ENCODE results near the gene ZEB1.
"Not testable (repeated sequence)": the region's sequence is repeated elsewhere in the genome, so short reads cannot be mapped to it uniquely, and the experiment has no call there.

The ZEB1 gene

DNA sequence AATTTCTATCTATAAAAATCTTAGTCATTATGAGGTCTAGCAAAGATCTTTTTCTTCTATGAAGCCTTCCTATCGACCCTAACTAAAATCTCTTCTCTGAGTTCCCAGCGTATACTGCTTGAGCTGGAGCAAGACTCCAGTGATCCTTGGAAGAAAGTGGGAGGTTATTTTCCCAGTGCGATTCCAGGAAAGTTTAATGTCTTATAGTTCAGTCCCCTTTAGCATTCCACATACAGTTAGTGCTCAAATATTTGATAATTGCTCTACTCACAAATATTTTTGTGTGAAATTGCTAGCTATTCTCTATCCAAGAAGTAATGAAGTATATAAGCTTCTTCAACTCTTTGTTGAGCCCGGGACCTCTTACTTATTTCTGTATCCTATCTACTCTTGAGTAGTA is 47.7 kb downstream of the ZEB1 start:
- no peak for DNase-seq (ENCODE audit: low read depth, low spot score)

DNA sequence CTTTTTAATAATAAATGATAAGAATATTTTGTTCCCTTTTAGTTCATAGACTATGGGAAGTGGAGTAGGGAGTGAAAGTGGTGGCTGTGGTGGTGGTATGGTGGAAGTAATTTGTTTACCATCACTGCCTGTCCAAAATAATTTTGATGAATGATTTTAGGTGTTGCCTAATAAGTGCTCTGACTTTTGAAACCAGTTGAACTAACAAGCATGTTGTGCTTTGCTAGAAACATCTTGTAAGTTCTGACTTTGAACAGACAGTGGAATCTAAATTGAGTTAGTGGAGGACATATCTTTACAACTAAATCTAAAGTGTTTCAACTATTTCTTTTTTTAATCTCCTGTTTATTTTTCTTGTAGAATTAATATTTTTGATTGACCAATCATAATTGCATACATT is 49.7 kb downstream of the ZEB1 start:
- no peak for DNase-seq (ENCODE audit: low read depth, low spot score)

DNA sequence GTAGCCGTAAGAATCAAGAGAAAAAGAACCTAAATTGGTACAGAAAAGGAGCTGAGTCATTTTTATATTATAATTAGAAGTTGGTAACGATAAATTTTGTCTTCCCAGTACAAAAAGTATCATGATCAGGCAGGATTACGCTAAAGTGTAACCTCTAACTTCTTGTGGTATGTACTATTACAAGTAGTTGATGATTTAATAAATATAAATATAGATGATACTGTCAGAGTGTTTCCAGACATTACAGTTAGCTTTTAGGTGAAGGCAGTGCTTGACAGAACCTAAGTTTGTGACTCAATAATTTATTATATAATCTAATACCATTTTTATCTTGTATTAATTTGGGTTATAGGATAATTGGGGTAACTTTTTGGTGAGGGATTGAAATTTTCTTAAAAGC is 53.4 kb downstream of the ZEB1 start:
- DNase-seq (ENCODE audit: low read depth, low spot score) = no peak

DNA sequence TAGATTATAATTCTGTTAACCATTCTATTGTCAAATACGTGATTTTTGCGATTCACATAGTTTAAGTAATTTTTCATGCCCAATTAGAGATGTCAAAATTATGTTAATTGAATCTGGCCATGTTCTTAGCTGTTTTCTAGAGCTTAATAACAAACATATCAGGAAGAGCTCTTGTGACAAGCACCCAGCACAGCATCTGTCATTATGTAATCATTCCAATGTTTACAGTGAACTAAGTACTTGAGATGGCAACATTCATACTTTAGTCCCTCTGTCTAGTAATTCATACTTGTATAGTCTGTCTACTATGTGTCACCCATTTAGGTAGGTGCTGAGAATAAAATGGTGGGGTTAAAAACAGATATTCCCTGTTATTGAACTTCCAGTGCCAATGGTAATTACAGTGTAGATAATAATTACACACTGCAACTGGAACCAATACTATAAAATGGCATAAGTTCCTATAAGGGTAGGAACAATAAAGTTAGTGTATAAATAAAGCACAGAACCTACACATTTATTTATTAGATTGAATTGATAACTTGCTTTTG is 55.2 kb downstream of the ZEB1 start:
- DNase-seq (ENCODE audit: low read depth, low spot score) = no peak

DNA sequence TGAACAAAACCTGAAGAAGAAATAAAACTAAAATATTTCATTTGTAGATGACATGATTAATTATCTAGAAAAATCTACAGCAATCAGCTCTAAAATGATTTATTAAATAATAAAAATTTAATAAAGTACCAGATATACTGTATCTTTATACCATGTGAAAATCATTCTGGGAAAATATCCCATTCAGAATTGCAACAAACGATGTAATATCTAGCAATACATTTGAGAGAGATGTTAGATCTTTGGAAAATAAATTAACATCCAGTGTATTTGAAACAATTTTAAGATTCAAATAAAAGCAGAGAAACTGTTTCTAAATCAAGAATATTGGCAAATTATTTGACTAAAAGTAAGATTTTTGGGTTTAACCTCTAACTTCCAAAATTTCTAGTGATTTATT is 62.2 kb downstream of the ZEB1 start:
- DNase-seq (ENCODE audit: low read depth, low spot score) = no peak

DNA sequence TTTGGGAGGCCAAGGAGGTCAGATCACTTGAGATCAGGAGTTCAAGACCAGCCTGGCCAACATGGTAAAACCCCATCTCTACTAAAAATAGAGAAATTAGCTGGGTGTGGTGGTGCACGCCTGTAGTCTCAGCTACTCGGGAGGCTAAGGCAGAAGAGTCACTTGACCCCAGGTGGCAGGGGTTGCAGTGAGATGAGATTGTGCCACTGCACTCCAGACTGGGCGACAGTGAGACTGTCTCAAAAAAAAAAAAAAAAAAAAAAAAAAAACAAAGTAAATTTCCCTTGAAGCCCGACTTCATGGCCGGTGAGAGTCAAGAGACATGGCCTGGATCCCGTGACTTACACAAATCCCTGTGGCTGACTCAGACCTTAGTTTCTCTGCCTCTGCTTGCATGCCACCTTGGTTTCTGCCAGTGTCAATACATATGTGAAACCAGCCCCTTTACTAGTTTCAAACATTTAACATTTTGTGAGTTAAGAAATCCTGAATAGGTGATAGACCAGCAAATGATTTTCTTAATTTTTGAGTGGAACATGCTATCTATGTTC is 62.8 kb downstream of the ZEB1 start:
- DNase-seq (ENCODE audit: low read depth, low spot score) = no peak

DNA sequence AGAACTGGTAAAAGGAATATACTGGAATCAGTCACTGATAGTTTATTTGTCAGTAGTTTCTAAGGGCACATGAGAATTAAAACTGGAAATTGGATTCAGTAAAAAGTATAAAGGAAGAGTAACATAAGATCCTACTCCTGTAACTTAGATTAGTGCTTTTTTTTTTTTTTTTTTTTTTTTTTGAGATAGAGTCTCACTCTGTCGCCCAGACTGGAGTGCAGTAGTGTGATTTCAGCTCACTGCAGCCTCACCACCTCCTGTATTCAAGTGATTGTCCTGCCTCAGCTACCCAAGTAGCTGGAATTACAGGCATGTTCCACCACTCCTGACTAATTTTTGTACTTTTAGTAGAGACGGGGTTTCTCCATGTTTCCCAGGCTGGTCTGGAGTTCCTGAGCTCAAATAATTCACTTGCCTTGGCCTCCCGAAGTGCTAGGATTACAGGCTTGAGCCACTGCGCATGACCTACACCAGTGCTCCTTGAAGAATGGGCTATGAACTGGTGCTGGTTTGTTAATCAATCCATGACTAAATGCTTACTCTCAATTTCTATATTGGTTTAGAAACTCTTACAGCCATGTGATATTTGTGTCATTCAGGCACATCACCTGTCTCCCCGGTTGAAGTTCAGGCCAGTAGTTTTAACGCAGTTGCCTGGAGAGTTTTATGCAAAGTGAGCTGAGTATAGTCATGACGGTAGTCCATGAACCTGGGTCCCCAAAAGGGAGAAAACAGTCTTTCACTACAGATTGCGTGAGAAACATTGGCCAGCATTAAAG is 65.0 kb downstream of the ZEB1 start:
- DNase-seq (ENCODE audit: low read depth, low spot score) = no peak

DNA sequence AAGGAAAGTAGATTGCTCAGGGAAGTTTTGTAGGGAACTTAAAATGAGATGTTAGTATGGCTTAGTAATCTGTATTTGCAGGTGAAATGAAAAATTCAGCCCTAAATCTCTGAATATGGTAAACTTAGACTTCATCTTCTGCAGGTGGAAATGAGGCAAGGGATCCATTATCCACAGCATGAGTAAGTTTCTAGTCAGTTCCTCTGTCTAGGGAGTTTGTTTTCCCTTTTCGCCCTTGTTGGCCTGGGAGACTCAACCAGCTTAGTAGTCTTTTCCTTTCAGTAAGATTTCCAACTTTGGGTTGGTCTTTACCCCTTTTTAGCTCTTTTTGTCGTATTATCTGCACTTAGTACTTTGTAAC is 65.6 kb downstream of the ZEB1 start:
- DNase-seq (ENCODE audit: low read depth, low spot score) = no peak

DNA sequence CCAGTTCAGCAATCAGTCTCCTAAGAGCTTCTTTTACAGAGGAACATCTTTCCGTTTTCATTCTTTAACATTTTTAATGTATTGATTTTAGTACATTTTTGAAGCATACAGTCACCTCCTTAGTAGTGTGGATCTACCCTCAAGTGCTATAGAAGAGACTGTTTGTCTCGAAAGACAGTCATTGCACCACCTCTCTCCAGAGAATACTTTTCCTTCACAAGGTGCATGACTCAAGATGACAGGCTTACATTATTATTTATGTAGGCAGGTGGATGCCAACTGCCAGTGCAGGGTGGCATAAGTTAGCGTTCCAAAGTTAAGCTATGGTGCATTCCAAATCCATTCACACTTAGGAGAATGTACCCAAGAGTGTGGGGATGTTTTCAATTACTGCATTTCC is 71.8 kb downstream of the ZEB1 start:
- DNase-seq (ENCODE audit: low read depth, low spot score) = no peak

DNA sequence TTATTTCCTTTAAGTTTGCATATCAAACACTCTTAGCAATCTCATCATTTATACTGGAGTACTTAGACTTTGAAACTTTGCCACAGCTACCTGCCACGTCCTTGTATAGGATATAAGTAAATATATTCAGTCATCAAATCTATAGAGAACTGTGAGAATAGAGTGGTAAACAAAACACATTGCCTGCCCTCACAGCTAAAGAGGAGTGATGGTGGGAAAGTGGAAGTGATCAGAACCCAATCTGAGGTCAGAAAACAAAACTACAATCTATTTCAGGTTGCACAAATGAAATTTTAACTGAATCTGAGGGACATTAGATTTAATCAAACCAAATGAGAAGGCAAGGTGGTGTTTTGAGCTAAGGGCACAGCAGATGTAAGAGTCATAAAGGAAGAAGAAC is 74.8 kb downstream of the ZEB1 start:
- no peak for DNase-seq (ENCODE audit: low read depth, low spot score)

DNA sequence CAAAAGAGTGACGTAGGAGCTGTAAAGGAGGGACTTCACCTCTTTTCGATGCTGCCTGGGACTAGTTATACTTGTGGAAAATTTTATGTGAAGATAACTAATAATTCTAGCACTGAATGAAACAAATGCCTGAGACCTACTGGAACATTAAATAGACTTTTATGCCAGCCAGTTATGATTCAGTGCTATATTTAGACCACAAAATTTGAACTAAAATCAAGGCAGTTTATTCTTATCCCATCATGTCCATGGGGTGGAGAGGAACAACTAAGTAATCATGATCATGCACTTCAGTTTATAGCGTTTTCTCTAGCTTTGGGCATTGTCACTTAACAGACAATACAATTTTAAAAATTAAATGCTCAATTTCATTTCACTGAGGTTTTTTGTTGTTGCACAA is 76.7 kb downstream of the ZEB1 start:
- DNase-seq (ENCODE audit: low read depth, low spot score) = no peak

DNA sequence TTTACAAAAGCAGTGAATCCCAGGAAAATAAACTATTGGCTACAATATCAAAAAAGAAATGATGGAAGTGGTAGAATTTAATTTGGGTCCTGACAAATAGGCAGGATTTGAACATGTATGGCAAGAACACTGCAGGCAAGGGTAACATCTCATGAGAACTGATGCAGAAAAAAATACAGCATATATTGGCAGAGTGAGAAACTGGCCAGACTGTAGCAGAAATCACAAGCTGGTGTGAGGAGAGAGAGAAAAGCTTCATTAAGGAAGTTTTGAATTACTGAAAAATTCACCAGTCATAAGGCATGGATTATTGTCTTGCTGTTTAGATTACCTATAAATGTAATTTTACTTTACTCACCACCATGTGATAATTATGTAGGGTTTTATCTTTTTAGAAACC is 77.4 kb downstream of the ZEB1 start:
- no peak for DNase-seq (ENCODE audit: low read depth, low spot score)

DNA sequence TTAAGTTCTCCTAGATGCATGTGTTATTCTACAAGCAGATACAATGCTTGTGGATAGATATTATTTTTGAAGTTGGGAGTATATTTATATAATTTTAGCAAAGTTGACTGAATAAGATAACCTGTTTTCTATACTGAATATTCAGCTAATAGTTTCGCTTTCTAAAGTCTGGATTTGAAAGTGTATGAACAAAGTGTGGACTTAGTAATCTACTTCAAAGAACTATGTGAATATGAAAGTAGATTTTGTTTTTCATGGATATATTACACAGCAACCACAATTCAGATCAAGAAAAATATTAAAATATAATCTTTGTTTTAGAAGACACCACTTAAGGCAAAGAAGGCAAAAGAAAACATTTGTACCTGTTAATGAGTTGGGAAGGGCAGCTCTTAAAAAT is 78.8 kb downstream of the ZEB1 start:
- DNase-seq (ENCODE audit: low read depth, low spot score) = no peak

DNA sequence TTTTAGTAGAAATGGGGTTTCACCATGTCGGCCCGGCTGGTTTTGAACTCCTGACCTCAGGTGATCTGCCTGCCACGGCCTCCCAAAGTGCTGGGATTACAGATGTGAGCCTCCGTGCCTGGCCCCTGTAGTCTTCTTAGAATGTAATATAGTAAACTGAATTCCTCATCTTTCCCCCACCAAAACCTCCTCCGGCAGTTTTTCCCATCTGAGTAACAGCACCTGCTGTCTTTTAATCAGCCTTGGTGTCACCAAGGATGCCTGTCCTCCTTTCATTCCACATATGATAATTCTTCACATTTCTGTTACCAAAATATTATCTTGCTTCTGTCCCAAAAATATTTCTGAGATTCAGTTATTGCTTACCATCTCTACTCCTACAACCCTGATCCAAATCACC is 80.2 kb downstream of the ZEB1 start:
- no peak for DNase-seq (ENCODE audit: low read depth, low spot score)

DNA sequence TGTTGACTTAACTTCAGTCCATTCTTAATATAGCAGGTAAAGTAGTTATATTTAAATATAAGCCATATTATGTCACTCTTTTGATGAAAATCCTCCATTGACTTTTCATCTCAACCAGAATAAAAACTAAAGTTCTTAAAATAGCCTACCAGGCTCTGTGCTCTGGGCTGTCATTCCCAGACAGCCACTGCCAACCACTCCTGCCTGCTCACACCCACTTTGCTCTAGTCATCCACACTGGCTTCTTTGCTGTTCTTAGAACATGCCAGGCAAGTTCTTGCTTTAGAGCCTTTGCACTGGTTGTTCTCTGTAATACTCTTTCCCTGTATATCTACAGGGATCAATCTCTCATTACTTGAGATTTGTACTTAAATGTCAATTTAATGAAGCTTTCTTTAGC is 80.6 kb downstream of the ZEB1 start:
- no peak for DNase-seq (ENCODE audit: low read depth, low spot score)

DNA sequence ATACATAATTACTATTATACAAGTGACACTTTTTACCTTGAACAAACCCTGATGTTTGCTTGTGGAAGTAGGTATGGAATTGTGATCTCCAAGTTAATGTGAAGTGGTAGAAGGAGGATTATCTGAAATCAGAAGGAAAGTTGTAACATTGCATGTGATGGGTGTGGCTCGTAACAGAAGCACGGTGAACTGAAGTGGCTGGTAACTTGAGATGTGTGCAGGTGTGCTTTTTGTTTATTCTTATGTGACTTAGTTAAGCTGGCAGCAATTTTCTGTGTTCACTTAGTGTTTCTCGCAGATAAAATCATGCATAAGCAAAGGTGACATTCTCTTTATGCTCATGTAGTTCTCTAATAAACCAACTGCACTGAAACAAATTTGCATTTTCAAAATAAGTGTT is 82.3 kb downstream of the ZEB1 start:
- no peak for DNase-seq (ENCODE audit: low read depth, low spot score)

DNA sequence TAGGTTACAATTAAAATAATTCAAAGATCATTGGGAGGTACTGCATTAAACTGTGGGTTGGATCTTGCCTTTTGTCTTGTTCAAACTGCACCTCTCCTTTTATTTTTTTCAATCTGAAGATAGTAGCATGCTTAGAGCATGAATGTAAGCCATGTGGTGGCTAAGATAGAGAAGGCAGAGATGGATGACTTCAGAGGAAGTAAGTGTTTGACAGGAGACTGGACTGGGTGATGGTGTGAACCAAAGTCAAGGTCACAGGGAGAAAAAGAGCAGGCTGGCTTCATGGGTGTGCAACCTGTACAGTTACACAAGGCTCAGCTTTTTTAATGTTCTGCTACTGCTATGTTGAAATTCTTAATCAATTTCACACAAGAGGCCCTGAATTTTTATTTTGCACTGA is 85.6 kb downstream of the ZEB1 start:
- DNase-seq (ENCODE audit: low read depth, low spot score) = no peak

DNA sequence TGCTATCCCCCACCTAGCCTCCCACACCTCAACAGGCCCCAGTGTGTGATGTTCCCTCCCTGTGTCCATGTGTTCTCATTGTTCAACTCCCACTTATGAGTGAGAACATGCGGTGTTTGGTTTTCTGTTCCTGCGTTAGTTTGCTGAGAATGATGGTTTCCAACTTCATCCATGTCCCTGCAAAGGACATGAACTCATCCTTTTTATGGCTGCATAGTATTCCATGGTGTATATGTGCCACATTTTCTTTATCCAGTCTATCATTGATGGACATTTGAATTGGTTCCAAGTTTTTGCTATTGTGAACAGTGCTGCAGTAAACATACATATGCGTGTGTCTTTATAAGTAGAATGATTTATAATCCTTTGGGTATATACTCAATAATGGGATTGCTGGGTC is 86.8 kb downstream of the ZEB1 start:
- DNase-seq (ENCODE audit: low read depth, low spot score) = not testable (repeated sequence)

DNA sequence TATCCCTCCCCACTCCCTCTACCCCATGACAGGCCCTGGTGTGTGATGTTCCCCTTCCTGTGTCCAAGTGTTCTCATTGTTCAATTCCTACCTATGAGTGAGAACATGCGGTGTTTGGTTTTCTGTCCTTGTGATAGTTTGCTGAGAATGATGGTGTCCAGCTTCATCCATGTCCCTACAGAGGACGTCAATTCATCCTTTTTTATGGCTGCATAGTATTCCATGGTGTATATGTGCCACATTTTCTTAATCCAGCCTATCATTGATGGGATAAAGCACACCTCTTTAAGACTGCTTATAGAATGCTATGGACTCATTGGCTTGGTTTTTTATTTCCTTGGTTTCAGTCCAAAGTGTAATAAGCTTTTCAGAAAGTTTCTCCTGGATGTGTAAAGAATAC is 93.4 kb downstream of the ZEB1 start:
- not testable (repeated sequence) for DNase-seq (ENCODE audit: low read depth, low spot score)

DNA sequence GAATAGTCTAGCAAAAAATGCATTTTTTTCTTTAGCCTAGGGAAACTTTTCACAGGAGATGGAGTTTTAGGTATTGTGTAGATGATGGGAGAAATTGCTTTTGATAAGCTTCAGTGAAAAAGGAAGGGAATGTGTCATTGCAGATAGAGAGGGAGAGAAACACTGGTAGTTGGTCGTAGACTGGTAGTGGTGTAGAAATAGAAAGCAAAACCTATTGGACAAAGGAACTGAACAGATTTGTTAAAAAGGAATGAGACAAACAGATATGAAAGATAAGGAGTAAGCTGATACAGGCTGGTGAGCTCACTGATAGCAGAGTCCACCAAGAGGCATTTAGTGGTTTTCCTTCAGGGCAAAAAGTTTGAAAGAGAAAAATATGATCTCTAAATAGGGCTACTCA is 94.3 kb downstream of the ZEB1 start:
- no peak for DNase-seq (ENCODE audit: low read depth, low spot score)

DNA sequence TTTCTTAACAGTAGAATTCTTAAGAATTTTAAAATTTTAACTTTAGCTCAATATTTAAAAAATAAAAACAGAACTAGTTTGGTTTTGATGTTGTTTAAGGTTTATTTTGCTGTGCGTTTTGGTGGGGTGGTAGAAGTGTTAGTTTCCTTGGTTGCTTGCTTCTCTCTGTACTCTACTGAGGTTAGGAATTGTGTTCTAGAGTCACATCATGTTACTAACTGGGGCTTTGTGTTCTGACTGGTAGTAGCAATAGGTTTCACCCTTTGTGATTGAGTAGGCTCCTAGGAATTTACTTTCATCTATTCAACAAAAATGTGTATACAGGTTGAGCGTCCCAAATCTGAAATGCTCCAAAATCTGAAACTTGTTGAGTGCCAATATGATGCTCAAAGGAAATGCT is 99.5 kb downstream of the ZEB1 start:
- DNase-seq (ENCODE audit: low read depth, low spot score) = no peak

DNA sequence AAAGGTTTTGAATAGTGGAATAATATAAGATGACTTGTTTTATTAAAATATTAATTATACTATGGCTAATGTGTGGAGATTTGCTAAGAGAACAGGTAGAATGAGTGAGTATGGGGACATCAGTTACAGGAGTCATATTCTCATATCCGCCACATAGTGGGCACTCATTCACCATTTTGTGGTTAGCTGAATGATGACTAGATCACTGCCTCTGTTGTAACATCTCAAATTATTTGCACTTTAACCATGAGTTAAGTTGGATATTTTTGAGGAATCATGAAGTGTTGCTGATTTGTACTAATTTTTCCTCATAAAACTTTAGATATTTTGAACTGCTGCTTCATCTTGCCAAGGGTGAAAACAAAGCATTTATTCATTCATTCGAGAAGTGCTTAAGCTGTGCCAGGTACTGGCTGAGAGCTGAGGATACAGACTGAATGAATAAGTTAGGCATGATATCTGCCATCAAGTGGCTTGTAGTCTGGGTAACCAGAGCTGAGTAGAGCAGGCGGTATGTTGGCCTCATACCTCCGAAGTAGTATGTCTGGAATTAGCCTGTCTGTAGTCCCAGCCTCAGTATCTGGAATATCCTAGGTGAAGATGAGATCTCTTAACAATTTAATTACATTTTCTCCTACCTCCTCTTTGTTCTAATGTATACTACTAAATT is 100.5 kb downstream of the ZEB1 start:
- DNase-seq (ENCODE audit: low read depth, low spot score) = no peak

DNA sequence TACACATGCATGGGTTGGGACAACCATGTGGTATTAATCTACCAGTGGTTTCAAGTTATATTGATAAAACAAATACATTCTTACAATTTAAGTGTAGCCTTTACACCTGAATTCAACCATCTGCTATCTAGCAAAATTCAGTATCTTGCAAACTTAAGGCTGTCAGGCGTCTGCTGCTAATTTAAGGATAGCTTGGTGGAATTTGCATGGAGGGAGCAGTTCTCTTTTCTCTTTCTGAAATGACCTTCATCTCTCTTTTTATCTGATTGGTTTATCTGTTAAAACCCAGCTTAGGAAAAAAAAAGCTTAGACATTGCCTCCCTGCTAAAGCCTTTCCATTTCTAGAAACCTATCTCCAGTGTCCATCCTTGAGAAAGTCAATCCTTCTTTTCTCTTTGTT is 102.3 kb downstream of the ZEB1 start:
- DNase-seq (ENCODE audit: low read depth, low spot score) = no peak

All from ELF-1 (cell line).